H9 (cell line): ENCODE results near the gene ROPN1L. TPM values are rescaled to one million over a fixed set of nuclear protein-coding genes. Genes with fewer than 3 reads are reported as not detected.

Experiments
- DNase-seq: peaks from one replicate; pipeline ENCODE4 v3.0.0-alpha.2; 2017
- H2AFZ ChIP-seq: one replicate; pipeline ENCODE4 v1.6.1; 2013; ENCODE audit warnings: mild to moderate bottlenecking, low read length, control low read depth, moderate library complexity
- H2AK5ac ChIP-seq: 2 replicates; pipeline ENCODE4 v1.6.1; 2013; ENCODE audit warnings: low read length, control low read depth, mixed read lengths; ENCODE audit not compliant: insufficient read length
- H2BK120ac ChIP-seq: one replicate; pipeline ENCODE4 v1.6.1; 2013; ENCODE audit warnings: low read depth, mild to moderate bottlenecking, low read length, control low read depth, inconsistent platforms; ENCODE audit not compliant: poor library complexity, severe bottlenecking
- H2BK12ac ChIP-seq: 2 replicates; pipeline ENCODE4 v1.6.1; 2013; ENCODE audit warnings: low read length, control low read depth, mixed read lengths, low read depth; ENCODE audit not compliant: insufficient read length
- H2BK15ac ChIP-seq: 2 replicates; pipeline ENCODE4 v1.6.1; 2013; ENCODE audit warnings: low read depth, low read length, control low read depth
- H2BK20ac ChIP-seq: one replicate; pipeline ENCODE4 v1.6.1; 2013; ENCODE audit warnings: low read depth, mild to moderate bottlenecking, low read length, control low read depth, inconsistent platforms; ENCODE audit not compliant: poor library complexity, severe bottlenecking
- H2BK5ac ChIP-seq: 2 replicates; pipeline ENCODE4 v1.6.1; 2013; ENCODE audit warnings: low read length, control low read depth, mixed read lengths; ENCODE audit not compliant: insufficient read length
- H3K14ac ChIP-seq: 2 replicates; pipeline ENCODE4 v1.6.1; 2013; ENCODE audit warnings: low read length, control low read depth; ENCODE audit not compliant: insufficient read depth
- H3K18ac ChIP-seq: 2 replicates; pipeline ENCODE4 v1.6.1; 2013; ENCODE audit warnings: low read depth, mild to moderate bottlenecking, mixed read lengths, low read length, control low read depth; ENCODE audit not compliant: insufficient read length
- H3K23ac ChIP-seq: 2 replicates; pipeline ENCODE4 v1.6.1; 2013; ENCODE audit warnings: low read length, control low read depth, mixed read lengths, low read depth; ENCODE audit not compliant: insufficient read length
- H3K23me2 ChIP-seq: 2 replicates; pipeline ENCODE4 v1.6.1; 2013; ENCODE audit warnings: low read depth, mild to moderate bottlenecking, mixed read lengths, low read length, control low read depth; ENCODE audit not compliant: insufficient read length, poor library complexity, severe bottlenecking
- H3K27ac ChIP-seq: 2 replicates; pipeline ENCODE4 v1.5.1; 2013; ENCODE audit warnings: low read length, control low read depth, mixed read lengths, low read depth; ENCODE audit not compliant: insufficient read length
- H3K27me3 ChIP-seq: 2 replicates; pipeline ENCODE4 v1.6.1; 2013; ENCODE audit warnings: low read length, control low read depth, inconsistent platforms; ENCODE audit not compliant: insufficient read depth
- H3K4ac ChIP-seq: 2 replicates; pipeline ENCODE4 v1.6.1; 2013; ENCODE audit warnings: low read depth, mild to moderate bottlenecking, control low read depth, inconsistent platforms, low read length, moderate library complexity
- H3K4me1 ChIP-seq: 2 replicates; pipeline ENCODE4 v1.6.1; 2013; ENCODE audit warnings: low read length, control low read depth, inconsistent platforms; ENCODE audit not compliant: insufficient read depth
- H3K4me2 ChIP-seq: 2 replicates; pipeline ENCODE4 v1.6.1; 2013; ENCODE audit warnings: low read length, control low read depth, mixed read lengths; ENCODE audit not compliant: insufficient read length, insufficient read depth
- H3K56ac ChIP-seq: 2 replicates; pipeline ENCODE4 v1.6.1; 2013; ENCODE audit warnings: low read depth, mild to moderate bottlenecking, mixed read lengths, low read length, control low read depth; ENCODE audit not compliant: insufficient read length
- H3K79me1 ChIP-seq: 2 replicates; pipeline ENCODE4 v1.6.1; 2013; ENCODE audit warnings: low read depth, mild to moderate bottlenecking, moderate library complexity, low read length, control low read depth, inconsistent platforms; ENCODE audit not compliant: insufficient read depth, poor library complexity, severe bottlenecking
- H3K79me2 ChIP-seq: 2 replicates; pipeline ENCODE4 v1.6.1; 2013; ENCODE audit warnings: low read length, control low read depth, inconsistent platforms; ENCODE audit not compliant: insufficient read depth
- H3K9ac ChIP-seq: 2 replicates; pipeline ENCODE4 v1.6.1; 2013; ENCODE audit warnings: low read length, control low read depth, mixed read lengths; ENCODE audit not compliant: insufficient read length; ENCODE audit errors: extremely low read depth
- H3K9me3 ChIP-seq: one replicate; pipeline ENCODE4 v1.6.1; 2013; ENCODE audit warnings: low read depth, low read length, inconsistent platforms; ENCODE audit not compliant: control insufficient read depth
- H3T11ph ChIP-seq: one replicate; pipeline ENCODE4 v1.6.1; 2013; ENCODE audit warnings: mild to moderate bottlenecking, low read length, control low read depth, inconsistent platforms
- H4K20me1 ChIP-seq: one replicate; pipeline ENCODE4 v1.6.1; 2013; ENCODE audit not compliant: control insufficient read depth, insufficient read length, insufficient read depth
- H4K5ac ChIP-seq: 2 replicates; pipeline ENCODE4 v1.6.1; 2013; ENCODE audit warnings: low read depth, mild to moderate bottlenecking, mixed read lengths, low read length, control low read depth; ENCODE audit not compliant: insufficient read length
- H4K8ac ChIP-seq: replicated peaks from 2 replicates; pipeline ENCODE4 v1.6.1; 2013; ENCODE audit warnings: low read length, control low read depth, mixed read lengths, low read depth; ENCODE audit not compliant: insufficient read length
- H4K91ac ChIP-seq: 2 replicates; pipeline ENCODE4 v1.6.1; 2013; ENCODE audit warnings: low read depth, mild to moderate bottlenecking, moderate library complexity, mixed read lengths, low read length, control low read depth; ENCODE audit not compliant: insufficient read length
- H3K27ac Mint-ChIP-seq, 3 experiments: 2 replicates in 2 of 3; 3 replicates in 1 of 3; pipeline ENCODE4 v1.8.0; 2020 to 2021; ENCODE audit warnings: mixed read lengths in 3 of 3, mild to moderate bottlenecking in 1 of 3, moderate library complexity in 1 of 3
- H3K27me3 Mint-ChIP-seq: 2 replicates; pipeline ENCODE4 v1.8.0; 2021; ENCODE audit warnings: low read depth, mild to moderate bottlenecking, moderate library complexity, mixed read lengths
- H3K36me3 Mint-ChIP-seq, 3 experiments: 2 replicates in 2 of 3; 3 replicates in 1 of 3; pipeline ENCODE4 v1.8.0; 2020 to 2021; ENCODE audit warnings: low read depth in 3 of 3, mixed read lengths in 3 of 3; ENCODE audit not compliant: insufficient read depth in 1 of 3
- H3K4me1 Mint-ChIP-seq, 2 experiments: 2 replicates each; pipeline ENCODE4 v1.8.0; 2020; ENCODE audit warnings: mixed read lengths in 2 of 2
- H3K4me3 Mint-ChIP-seq, 2 experiments: 2 replicates in 1 of 2; 3 replicates in 1 of 2; pipeline ENCODE4 v1.8.0; 2020 to 2021; ENCODE audit warnings: mild to moderate bottlenecking in 2 of 2, mixed read lengths in 2 of 2, moderate library complexity in 1 of 2
- H3K9me3 Mint-ChIP-seq, 2 experiments: 2 replicates in 1 of 2; 3 replicates in 1 of 2; pipeline ENCODE4 v1.8.0; 2020; ENCODE audit warnings: mild to moderate bottlenecking in 2 of 2, mixed read lengths in 2 of 2, moderate library complexity in 1 of 2
- WGBS: extraction: QIAGEN DNeasy Blood & Tissue Kit; methylation state at CpG from one replicate; pipeline ENCODE4 v1.1.7; 2013; ENCODE audit warnings: missing lambda C conversion rate, low lambda C conversion rate, mixed read lengths; ENCODE audit not compliant: insufficient read length; ENCODE audit errors: extremely low coverage; 5-methylcytosine and 5-hydroxymethylcytosine counted together
- total RNA-seq: library from RNA; stranded (reverse); gene quantifications from 2 replicates; pipeline ENCODE4 v1.2.1, GENCODE V29; 2021
- TF ChIP-seq, protein P1 (sequence below): fragments of 200-600 bp; sonication (generic); conservative IDR thresholded peaks from 3 replicates; pipeline ENCODE4 v1.8.0; 2021; ENCODE audit warnings: antibody characterized with exemption, mild to moderate bottlenecking

Gene ROPN1L
- total RNA-seq, 1 experiment from 2014 or later: 0.37 TPM

DNA sequence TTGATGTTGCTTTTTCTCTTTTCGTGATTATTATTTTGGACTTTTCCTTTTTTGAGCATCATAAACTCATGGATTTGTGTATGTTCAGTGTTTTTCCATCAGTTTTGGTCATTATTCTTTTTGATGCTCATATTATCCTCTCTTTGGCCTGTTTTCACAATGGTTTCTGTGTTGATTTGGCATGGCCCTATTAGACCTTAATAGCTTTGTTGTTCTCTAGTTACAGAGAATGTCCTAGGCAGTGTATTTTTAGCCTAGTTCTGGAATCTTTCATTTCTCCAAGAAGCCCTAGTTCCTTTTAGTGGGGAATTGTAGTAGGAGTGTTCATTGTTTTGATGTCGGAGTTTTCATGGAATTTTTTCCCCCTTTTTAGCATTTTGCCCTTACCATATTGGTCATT lies 41.3 kb upstream of the ROPN1L start:
- Histone ChIP-seq H2AFZ (no peak overlapping the region), H3K23me2 (peaks cover 2% of the 10 kb centered on the region), H3K23ac (no peak overlapping the region), H4K8ac (no peak overlapping the region), H3K14ac (no peak overlapping the region), H3K4me2 (no peak overlapping the region), H2AK5ac (no peak overlapping the region), H2BK120ac (no peak overlapping the region), H3T11ph (no peak overlapping the region), H4K91ac (no peak overlapping the region), H4K5ac (no peak overlapping the region), H3K4ac (no peak overlapping the region), H2BK20ac (no peak overlapping the region), H3K9ac (no peak overlapping the region), H3K4me1 (no peaks in the 10 kb centered on the region), H3K27ac (no peak overlapping the region), H3K79me1 (no peaks in the 10 kb centered on the region), H2BK5ac (no peak overlapping the region), H2BK12ac (no peak overlapping the region), H3K27me3 (no peaks in the 10 kb centered on the region), H4K20me1 (no peaks in the 10 kb centered on the region), H2BK15ac (no peak overlapping the region), H3K56ac (no peak overlapping the region), H3K9me3 (no peaks in the 10 kb centered on the region), H3K79me2 (no peaks in the 10 kb centered on the region), H3K18ac (no peak overlapping the region)
- no peak for DNase-seq
- Mint-ChIP-seq H3K4me3 (no peak overlapping the region), H3K9me3 (no peaks in the 10 kb centered on the region), H3K27me3 (no peaks in the 10 kb centered on the region), H3K4me1 (peaks cover 0 to 6% of the 10 kb centered on the region in 2 experiments; a peak in 1 of 4 replicates), H3K36me3 (peaks cover 24 to 63% (median 62%) of the 10 kb centered on the region in 3 experiments; a peak in 6 of 7 replicates), H3K27ac (no peak overlapping the region)
- no CpG with 5 or more reads among the region's 2 CpGs for WGBS
- TF ChIP-seq, protein P1, sequence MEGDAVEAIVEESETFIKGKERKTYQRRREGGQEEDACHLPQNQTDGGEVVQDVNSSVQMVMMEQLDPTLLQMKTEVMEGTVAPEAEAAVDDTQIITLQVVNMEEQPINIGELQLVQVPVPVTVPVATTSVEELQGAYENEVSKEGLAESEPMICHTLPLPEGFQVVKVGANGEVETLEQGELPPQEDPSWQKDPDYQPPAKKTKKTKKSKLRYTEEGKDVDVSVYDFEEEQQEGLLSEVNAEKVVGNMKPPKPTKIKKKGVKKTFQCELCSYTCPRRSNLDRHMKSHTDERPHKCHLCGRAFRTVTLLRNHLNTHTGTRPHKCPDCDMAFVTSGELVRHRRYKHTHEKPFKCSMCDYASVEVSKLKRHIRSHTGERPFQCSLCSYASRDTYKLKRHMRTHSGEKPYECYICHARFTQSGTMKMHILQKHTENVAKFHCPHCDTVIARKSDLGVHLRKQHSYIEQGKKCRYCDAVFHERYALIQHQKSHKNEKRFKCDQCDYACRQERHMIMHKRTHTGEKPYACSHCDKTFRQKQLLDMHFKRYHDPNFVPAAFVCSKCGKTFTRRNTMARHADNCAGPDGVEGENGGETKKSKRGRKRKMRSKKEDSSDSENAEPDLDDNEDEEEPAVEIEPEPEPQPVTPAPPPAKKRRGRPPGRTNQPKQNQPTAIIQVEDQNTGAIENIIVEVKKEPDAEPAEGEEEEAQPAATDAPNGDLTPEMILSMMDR: no peak
